Measurements from ENCODE around the gene MOB1B.
"Not testable (repeated sequence)": the region's sequence is repeated elsewhere in the genome, so short reads cannot be mapped to it uniquely, and the experiment has no call there.

The MOB1B gene

DNA sequence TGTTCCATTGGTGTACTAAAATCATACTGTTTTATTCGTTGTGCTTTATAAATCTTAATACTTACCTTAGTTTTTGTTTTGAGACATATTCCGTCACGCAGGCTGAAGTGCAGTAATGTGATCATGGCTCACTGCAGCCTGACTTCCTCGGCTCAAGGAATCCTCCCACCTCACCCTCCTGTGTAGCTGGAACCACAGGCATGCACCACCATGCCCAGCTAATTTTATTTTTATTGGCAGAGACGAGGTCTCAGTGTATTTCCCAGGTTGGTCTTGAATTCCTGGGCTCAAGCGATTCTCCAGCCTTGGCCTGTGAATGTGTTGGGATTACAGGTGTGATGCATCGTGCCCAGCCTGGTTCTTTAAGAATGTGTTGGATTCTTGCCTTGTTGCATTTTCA is 66.9 kb downstream of the MOB1B start:
- no peak for DNase-seq

DNA sequence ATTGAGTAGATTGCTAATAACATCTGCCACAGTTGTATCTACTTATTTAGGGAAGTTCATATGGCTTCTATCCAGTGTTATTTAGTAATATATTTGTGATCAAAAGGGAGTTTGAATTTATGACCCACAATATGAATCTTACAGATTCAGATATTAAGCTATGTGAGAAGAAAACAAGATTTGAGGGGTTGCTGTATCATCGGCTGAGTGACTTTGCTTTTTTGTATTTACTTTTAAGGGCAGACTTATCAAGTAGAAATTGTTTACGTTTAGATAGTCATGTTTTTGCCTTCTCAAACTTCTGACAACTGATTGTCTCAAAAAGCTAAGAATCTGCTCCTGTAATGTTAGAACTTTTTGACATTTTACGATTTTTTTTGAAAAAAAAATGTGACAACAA is 74.1 kb downstream of the MOB1B start:
- no peak for DNase-seq

DNA sequence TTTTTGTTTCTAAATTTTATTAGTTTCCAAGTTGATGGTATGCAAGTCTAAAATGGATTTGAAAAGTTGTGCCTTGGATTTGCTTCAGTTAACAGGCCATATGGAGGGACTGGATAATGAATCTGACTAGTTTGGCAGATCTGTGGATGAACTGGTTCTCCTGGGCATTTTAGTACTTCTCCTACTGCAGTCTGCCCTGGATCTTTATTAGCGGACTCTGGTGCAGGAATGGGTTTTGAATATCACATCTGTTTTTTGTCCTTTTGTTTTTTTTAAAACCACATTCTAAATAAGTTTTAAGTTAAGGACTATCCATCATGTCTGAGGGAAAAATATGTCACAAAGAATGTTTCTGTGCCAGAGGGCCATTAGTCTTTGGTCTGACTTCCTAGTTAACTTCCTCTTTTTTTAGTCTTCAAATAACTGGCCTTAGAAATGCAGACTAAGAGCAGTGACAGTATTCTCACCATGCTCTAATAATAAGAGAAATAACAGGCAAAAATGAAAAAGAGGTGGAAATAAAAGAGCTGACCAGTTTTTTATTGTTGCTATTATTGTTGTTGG is 77.4 kb downstream of the MOB1B start:
- DNase-seq, result no peak

DNA sequence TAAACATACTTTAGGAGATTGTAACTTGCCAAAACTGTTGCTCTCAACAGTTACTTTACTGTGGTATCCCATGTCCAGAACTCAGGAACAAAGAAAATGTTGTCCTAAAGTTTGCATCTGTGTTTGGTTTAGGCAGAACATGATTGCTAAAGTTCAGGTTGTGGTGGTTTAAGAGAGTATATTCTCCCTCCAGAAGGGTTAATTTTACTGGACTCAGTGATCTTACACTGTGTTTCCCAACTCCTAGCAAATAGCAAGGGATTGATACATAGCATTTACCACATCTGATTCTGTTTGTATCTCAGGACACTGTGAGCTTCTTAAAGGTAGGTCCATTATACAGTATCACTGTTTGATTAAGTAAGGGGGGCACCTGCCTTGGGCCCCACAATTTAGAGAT is 78.0 kb downstream of the MOB1B start:
- DNase-seq, result no peak

DNA sequence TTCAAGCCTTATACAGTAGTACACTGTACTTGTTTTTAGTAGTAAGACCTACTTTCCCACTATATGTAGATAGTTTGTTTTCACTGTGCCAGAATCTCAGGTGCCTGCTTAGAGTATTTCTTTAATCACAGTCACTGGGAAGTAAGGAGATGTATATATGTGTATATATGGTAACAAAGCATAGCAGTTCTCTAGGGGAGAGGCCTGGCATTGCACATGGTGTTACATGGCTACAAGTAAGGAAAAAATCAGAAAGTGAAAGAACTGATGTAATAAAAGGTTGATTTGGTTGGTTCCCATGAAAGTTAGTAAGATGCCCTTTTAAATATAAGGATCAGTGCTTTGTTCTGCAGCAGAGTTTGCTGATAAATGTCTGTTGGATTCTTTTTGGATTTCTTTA is 81.9 kb downstream of the MOB1B start:
- no peak for DNase-seq

DNA sequence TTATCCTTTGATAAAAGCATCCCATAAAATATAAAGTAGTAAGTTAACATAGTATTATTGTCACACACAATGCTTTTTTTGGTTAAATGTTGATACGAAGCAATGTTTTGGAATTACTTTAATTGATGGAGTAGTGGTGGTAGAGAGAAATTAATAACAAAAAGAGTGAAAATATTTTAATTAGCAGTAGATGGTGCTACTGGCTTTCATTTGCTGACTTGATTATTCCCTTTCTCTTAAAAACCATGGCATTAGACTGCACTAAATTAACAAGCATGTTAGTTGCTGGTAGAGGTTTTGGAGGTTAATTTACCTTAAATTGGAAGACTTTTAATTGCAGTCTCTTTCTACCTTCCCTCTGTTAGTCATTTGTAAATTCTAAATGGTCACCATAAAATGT is 82.4 kb downstream of the MOB1B start:
- DNase-seq, result no peak

DNA sequence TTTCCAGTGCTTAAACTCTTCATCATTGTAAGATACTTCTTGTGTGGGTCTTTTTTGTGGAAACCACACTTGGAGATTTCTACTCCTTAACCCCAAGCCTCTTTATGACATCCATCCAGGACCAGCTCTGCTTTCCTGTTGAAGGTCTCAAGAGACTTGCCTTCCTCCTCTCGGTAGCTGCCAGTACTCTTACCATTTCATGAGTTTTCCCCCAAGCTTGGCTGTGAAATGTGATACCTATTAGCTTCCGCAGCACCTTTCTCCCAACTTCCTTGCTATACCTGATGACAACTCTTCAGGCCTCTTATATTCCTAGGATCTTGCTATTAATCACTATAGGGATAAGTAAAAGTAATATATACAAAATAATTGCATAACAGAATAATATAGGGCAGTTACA is 89.4 kb downstream of the MOB1B start:
- DNase-seq, result no peak

DNA sequence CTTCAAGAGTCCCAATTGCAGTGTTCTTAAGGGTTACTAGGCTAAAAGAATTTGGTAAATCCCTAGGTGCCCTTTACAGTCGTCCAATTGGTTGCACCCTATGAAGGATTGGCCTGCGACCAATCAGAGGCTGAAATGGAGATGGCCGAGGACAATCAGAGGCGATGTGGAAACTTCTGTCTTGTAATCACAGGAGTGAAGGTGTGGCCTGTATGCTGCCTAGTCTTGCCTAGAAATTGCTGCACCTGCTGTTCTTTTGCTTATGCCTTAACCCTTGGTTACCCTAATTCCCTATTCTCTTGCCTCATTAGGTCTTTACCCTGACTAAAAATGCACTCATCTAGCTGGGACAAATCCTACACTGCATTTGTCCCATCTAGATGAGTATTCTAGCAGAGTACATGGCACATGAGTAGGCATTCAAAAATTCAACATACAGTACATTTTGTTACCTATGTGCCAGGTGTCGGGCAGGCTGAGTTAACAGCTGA is 90.3 kb downstream of the MOB1B start:
- DNase-seq, result peak; percentile 27

DNA sequence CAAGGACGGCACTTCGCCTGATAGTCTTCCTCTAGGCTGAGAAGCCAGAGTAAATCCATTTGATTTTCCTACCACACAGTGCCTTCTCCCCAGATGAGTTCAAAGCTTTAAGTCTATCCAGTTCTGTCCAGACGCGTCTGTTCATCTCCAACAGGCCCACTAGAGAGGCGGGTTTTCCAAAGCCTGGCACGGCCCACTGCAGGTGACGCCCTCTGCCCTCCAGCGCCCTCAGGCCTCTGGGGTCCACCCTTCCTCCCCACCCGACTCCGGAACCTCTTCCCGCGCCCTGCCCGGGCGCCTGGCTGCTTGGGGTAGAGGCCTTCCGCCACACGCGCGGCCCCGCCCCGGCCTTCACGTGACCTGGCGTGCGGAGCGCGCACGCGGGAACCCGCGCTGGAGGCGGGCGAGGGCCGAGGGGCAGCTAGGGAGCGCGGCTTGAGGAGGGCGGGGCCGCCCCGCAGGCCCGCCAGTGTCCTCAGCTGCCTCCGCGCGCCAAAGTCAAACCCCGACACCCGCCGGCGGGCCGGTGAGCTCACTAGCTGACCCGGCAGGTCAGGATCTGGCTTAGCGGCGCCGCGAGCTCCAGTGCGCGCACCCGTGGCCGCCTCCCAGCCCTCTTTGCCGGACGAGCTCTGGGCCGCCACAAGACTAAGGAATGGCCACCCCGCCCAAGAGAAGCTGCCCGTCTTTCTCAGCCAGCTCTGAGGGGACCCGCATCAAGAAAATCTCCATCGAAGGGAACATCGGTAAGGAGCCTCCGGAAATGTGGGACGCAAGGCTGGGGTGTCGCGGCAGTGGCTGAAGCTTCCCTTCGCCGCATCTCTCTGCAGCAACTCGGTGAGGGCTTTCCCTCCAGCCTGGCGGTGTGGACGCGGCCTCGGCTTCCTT is 91.3 kb downstream of the MOB1B start, which contains the start of gene DCK:
Gene DCK, plus strand, starts transcription at position 469 of the 888 bp plus-strand sequence. Its CDS starts 187 bp downstream, at position 656.
- DNase-seq, result peak; percentile 71

DNA sequence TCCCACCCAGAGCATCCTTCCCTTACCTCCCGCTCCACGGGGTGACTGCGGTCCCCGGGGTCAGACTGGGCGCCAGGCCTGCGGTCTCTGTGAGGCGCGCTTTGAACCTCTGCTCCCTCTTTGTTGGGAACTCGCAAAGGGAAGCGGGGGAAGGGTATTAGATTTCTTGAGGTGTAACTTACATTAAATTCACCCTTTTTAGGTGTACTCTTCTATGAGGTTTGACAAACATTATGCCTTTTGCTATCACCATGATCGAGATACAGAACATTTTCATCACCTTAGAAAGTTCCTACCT is 91.8 kb downstream of the MOB1B start:
- peak; percentile 29 for DNase-seq

DNA sequence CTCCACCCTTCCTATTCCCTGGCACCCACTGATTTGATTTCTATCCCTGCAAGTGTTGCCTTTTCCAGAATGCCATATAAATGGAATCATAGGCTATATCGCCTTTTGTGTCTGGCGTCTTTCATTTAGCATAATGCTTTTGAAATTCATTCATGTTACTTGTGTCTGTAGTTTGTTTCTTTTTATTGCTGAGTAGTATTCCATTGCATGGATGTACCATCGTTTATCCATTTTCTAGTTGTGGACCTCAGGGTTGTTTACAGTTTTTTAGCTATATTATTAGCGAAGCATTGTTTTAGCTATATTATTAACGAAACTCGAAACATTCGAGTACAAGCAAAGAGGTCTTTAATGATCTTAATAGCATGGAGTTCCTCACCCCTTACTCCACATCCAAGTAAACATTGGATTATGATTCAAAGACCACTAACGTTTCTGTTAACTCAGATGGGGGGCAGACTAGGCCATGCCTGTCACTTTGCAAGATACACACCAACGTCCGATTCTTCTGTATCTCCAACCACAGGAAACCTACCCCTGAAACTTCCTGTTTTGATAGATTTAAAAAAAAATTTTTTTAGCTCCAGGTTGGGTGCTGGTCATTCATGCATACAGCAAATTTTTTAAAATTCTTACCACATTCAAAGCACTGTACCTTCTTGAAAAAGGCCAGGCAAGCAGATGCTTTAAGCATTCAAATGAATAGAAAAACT is 92.4 kb downstream of the MOB1B start:
- no peak for DNase-seq

DNA sequence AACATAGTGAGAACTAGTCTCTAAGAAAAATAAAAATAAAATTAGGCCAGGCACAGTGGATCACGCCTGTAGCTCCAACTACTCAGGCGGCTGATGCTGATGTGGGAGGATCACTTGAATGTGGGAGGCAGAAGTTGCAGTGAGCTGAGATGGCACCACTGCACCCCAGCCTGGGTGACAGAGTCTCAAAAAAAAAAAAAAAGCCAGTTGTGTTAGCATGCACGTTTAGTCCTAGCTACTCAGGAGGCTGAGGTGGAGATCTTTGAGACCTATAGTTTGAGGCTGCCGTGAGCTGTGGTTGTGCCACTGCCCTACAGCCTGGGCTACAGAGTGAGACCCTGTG is 93.8 kb downstream of the MOB1B start:
- DNase-seq, result no peak

DNA sequence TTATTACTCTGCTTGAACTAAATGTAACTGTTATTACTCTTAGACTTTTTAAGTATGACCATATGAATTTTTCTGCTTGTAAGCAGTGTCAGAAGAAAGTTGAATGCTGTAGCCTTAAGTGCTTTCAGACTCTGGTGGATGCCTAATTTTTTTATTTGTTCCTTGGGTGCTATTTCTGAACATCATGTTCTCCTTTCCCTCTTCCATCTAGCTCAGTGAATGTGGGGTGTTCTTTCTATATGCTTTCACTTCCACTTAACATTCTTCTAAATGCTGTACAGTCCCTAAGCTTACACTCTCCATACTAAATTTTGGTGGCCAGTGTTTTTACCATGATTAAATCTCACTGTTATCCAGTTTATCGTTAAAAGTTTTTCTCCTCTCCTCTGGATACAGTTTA is 94.9 kb downstream of the MOB1B start:
- no peak for DNase-seq

DNA sequence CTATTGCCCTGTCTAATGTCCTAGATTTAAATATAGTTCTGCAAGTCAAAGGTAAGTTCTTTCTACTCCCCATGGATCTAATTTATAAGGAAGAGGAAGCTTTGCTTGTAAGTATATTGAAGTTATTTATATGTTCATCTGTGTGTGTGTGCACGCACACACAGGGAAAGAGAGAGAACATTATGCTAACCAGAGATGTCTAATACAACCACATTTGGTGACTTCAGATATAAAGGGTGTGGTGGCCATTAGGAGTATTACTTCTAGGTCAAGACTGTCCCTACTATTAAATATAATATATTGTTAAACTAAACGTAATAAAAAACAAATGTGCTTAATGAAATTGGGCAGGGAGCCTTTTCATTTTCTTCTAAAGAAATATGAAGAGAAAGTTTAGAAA is 95.4 kb downstream of the MOB1B start:
- DNase-seq, result no peak

DNA sequence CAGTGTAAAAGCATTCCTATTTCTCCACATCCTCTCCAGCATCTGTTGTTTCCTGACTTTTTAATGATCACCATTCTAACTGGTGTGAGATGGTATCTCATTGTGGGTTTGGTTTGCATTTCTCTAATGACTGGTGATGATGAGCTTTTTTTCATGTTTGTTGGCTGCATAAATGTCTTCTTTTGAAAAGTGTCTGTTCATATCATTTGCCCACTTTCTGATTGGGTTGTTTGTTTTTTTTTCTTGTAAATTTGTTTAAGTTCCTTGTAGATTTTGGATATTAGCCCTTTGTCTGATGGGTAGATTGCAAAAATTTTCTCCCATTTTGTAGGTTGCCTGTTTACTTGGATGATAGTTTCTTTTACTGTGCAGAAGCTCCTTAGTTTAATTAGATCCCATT is 97.5 kb downstream of the MOB1B start:
- not testable (repeated sequence) for DNase-seq

DNA sequence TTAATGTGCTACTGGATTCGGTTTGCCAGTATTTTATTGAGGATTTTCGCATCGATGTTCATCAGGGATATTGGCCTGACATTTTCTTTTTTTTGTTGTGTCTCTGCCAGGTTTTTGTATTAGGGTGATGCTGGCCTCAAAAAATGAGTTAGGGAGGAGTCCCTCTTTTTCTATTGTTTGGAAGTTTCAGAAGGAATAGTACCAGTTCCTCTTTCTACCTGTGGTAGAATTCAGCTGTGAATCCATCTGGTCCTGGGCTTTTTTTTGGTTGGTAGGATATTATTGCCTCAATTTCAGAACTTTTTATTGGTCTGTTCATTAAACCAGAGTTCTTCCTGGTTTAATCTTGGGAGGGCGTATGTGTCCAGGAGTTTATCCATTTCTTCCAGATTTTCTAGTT is 99.2 kb downstream of the MOB1B start:
- not testable (repeated sequence) for DNase-seq

DNA sequence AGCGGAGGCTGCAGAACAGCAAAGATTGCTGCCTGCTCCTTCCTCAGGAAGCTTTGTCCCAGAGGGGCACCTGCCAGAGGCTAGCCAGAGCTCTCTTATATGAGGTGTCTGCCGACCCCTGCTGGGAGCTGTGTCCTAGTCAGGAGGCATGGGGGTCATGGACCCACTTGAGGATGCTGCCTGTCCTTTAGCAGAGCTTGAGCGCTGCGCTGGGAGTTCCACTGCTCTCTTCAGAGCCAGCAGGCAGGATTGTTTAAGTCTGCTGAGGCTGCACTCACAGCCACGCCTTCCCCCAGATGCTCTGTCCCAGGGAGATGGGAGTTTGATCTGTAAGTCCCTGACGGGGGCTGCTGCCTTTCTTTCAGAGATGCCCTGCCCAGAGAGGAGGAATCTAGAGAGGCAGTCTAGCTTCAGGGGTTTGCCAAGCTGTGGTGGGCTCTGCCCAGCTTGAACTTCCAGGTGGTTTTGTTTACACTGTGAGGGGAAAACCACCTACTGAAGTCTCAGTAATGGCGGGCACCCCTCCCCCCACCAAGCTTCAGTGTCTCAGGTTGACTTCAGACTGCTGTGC is 102.2 kb downstream of the MOB1B start:
- DNase-seq, result no peak

DNA sequence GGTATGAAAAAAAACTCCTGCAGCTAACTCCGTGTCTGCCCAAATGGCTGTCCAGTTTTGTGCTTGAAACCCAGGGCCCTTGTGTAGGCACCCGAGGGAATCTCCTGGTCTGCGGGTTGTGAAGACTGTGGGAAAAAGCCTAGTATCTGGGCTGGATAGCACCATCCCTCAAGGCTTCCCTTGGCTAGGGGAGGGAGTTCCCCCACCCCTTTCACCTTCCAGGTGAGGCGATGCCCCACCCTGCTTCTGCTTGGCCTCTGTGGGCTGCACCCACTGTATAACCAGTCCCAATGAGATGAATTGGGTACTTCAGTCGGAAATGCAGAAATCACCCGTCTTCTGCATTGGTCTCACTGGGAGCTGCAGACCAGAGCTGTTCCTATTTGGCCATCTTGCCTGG is 102.9 kb downstream of the MOB1B start:
- DNase-seq, result not testable (repeated sequence)

DNA sequence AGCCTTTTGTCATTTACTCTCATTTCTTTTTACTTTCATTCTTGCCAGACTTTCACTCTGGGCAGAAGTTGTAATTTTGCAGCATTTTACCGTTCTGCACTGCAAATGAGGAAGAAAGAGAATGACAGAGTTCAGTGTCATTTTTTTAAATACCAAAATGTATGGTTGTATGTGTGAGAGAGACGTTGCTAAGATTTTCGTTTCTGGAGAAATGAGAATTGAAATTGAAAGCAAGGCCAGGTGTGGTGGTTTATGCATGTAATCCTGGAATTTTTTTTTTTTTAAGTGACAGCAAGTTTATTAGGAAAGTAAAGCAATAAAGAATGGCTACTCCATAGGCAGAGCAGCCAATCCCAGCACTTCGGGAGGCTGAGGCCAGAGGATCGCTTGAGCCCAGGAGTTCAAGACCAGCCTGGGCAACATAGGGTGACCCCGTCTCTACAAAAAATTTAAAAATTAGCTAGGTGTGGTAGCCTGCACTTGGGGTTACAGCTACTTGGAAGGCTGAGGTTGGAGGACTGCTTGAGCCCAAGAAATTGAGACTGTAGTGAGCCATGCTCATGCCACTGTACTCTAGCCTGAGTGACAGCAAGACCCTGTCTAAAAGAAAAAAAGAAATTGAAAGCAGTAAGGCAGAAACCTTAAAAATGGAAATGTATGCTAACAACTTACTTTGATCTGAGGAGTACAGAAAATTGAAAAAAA is 104.2 kb downstream of the MOB1B start:
- no peak for DNase-seq

DNA sequence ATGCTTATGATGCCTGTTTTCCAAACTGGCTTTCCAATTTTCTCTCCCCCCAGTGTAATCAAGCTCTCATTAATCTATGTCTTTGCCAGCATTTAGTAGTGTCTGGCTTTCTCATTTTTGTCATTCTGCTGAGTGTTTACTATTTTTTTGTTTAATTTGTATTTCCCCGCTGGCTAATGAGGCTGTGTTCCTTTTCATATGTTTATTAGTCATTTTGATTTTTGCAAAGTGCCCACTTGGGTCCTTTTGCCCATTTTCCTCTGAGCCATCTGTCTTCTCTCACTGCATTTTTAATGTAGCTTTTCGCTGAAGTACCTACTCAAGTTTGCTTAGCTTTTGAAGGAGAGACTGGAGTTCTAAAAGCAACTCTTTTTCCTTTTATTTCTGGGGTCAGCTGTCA is 106.0 kb downstream of the MOB1B start:
- DNase-seq, result peak; percentile 71

DNA sequence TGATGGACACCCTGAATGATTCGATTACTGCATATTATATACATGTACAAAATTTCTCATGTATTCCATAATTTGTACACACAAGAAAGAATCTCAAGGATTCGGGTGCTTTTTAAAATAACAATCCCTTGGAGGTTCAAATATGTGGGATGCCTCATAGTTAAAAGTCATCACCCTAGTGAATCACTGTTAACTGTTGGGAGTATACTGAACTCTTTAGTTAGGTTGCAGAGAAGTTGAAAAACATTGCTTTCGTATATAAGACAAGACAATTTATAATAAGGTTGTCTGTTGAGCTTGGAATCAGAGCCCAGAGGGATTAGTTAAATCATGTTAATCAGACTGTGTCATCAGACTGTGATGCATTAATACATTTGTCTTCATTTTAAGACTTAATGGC is 106.9 kb downstream of the MOB1B start:
- DNase-seq, result no peak

DNA sequence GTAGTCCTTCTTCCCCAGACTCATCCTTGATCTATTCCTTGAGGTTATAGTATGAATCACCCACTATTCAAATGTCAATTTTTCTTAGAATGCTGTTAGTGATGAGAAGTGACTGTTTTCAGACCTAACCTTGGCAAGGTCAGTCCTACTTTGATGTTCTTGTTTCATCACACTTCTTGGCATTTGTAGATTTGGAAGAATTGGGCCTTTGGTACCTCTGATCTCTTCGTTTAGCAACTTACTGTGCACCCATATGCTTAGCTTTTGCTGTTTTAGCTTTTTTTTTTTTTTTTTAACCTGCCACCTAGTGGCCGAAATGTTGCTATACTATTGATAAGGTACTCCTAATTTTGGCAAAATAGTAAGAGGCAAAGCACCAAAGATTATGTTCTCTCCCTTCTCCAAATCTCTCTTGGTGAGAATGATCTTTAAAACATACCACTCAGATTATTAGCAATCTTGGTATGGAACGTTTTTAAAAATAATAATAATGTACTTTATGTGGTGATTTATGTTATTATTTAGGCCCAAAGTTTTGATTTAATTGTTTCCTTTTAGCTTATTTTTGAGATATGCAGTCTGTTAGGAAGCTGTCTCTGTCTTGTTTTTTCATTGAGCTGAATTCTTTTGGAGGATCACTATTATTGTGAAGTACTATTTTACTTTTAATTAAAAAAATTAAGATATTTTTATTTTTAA is 107.9 kb downstream of the MOB1B start:
- no peak for DNase-seq
